Gastroesophageal sphincter (tissue), 4 donors: ENCODE measurements around the gene CETN2. TPM values are rescaled to one million over a fixed set of nuclear protein-coding genes. Genes with fewer than 3 reads are reported as not detected.

ENCODE experiments used
- ATAC-seq: fragments of 150-250 bp; one replicate; pipeline ENCODE4 v1.9.1; 2016; ENCODE audit warnings: mild to moderate bottlenecking, moderate library complexity
- H3K27ac ChIP-seq, 4 donors: fragments of 200-600 bp; sonication (generic) in 3 of 4; 1 replicate in 3 of 4; 2 replicates in 1 of 4; pipeline ENCODE4 v1.5.1; 2016 to 2019
- H3K27me3 ChIP-seq: fragments of 200-600 bp; sonication (generic); one replicate; pipeline ENCODE4 v1.5.1; 2019
- H3K36me3 ChIP-seq, 2 donors: fragments of 200-600 bp; sonication (generic); one replicate each; pipeline ENCODE4 v1.5.1; 2019; ENCODE audit warnings: control low read depth in 1 of 2
- H3K4me1 ChIP-seq, 3 donors: fragments of 200-600 bp; sonication (generic); 1 replicate in 2 of 3; 2 replicates in 1 of 3; pipeline ENCODE4 v1.5.1; 2016 to 2019; ENCODE audit warnings: control low read depth in 2 of 3
- H3K4me3 ChIP-seq, 2 donors: fragments of 200-600 bp; sonication (generic); one replicate each; pipeline ENCODE4 v1.5.1; 2019; ENCODE audit warnings: mild to moderate bottlenecking in 1 of 2, moderate library complexity in 1 of 2
- H3K9me3 ChIP-seq, 3 donors: fragments of 200-600 bp; sonication (generic); one replicate each; pipeline ENCODE4 v1.5.1; 2017 to 2019; ENCODE audit warnings: control low read depth in 2 of 3
- EP300 ChIP-seq: sonication (generic); formaldehyde crosslinking; IDR thresholded peaks from one replicate; pipeline ENCODE4 v1.6.1; 2017; ENCODE audit warnings: antibody characterized with exemption, mild to moderate bottlenecking
- POLR2A ChIP-seq, 2 donors: fragments of 450-650 bp; IDR thresholded peaks; one replicate each; pipeline ENCODE4 v1.6.1; 2017; ENCODE audit warnings: antibody characterized with exemption in 2 of 2, mild to moderate bottlenecking in 2 of 2, moderate library complexity in 1 of 2
- POLR2AphosphoS5 ChIP-seq: sonication (generic); formaldehyde crosslinking; IDR thresholded peaks from one replicate; pipeline ENCODE4 v1.6.1; 2017; ENCODE audit warnings: antibody characterized with exemption
- WGBS, 2 donors: methylation state at CpG; one replicate each; pipeline ENCODE4 v1.1.5; 2018; ENCODE audit warnings: low coverage in 1 of 2; 5-methylcytosine and 5-hydroxymethylcytosine counted together
- total RNA-seq, 4 donors: library from RNA; depleted of rRNA; stranded (reverse); fragments of >200 nt; gene quantifications; one replicate each; pipeline ENCODE4 v1.1.0, GENCODE V29; 2016
- TF ChIP-seq, protein P1 (sequence below), 4 experiments: fragments of 200-600 bp in 2 of 4; fragments of 450-650 bp in 2 of 4; sonication (generic) in 1 of 4; IDR thresholded peaks; one replicate each; pipeline ENCODE4 v1.5.1; 2017 to 2019; ENCODE audit warnings: antibody characterized with exemption in 4 of 4, mild to moderate bottlenecking in 2 of 4, moderate library complexity in 2 of 4

CETN2 gene
- total RNA-seq, 4 donors from 2014 or later: 53.0 to 75.2 (median 60.3) TPM

DNA sequence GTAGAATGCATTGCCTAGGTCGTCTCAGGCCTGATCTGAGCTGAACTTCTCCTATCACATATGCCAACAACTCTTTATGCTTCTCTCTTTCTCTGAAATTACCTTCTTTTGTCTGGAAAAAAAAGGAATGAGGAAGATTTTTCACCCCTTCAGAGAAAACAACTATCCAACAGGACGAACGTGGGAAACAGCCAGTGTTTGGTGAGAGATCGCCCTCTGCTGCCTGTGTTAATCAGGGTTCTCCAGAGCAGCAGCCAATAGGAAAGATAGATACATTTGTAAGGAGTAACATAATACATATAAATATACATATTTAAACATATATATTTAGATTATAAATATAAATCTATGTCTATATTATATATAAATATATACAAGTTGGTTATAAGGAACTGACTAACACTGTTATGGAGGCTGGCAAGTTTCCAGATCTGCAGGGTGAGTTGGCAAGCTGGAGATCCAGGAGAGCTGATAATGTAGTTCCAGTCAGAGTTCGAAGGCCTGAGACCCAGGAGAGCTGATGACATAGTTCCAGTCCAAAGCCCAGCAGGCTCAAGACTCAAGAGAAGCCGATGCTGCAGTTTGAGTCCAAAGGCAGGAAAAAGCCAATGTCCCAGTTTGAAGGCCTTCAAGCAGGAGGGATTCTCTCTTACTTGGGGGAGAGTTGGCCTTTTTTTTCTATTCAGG lies 13.3 kb downstream of the CETN2 start:
- no peaks in the 10 kb centered on the region for H3K9me3 ChIP-seq
- H3K27ac ChIP-seq: no peak overlapping the region
- ATAC-seq: no peak
- 22 to 42% methylated on average over 4 to 5 of the region's 6 CpGs for WGBS, 2 donors
- TF ChIP-seq, protein P1, sequence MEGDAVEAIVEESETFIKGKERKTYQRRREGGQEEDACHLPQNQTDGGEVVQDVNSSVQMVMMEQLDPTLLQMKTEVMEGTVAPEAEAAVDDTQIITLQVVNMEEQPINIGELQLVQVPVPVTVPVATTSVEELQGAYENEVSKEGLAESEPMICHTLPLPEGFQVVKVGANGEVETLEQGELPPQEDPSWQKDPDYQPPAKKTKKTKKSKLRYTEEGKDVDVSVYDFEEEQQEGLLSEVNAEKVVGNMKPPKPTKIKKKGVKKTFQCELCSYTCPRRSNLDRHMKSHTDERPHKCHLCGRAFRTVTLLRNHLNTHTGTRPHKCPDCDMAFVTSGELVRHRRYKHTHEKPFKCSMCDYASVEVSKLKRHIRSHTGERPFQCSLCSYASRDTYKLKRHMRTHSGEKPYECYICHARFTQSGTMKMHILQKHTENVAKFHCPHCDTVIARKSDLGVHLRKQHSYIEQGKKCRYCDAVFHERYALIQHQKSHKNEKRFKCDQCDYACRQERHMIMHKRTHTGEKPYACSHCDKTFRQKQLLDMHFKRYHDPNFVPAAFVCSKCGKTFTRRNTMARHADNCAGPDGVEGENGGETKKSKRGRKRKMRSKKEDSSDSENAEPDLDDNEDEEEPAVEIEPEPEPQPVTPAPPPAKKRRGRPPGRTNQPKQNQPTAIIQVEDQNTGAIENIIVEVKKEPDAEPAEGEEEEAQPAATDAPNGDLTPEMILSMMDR (IDR thresholded peaks at IDR 0.05): no peak
- TF ChIP-seq POLR2AphosphoS5 (no peak), EP300 (no peak), POLR2A (IDR thresholded peaks at IDR 0.05) (no peak)
- H3K4me1 ChIP-seq: no peaks in the 10 kb centered on the region
- no peak overlapping the region for H3K4me3 ChIP-seq
- no peaks in the 10 kb centered on the region for H3K36me3 ChIP-seq
- H3K27me3 ChIP-seq: no peaks in the 10 kb centered on the region

DNA sequence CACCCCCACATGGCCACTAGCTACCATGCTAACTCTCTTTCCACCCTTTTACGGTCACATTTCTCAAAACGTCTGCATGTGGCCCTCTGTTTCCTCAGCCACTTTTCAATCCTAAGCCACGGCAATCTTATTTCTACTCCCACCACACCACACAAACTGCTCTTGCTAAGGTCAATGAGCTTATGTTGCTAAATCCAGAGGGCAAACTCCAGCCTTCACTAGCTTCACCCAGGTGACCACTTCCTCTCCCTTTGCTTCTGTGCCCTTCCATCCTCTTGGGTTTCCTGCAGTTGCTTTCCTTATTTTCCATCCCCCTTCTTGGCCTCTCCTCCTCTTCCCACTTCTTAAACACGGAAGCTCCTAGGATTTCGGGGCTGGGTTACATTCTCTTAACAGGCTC lies 16.5 kb downstream of the CETN2 start:
- Histone ChIP-seq H3K4me1 (no peaks in the 10 kb centered on the region), H3K27me3 (peaks cover 3% of the 10 kb centered on the region), H3K27ac (no peak overlapping the region), H3K36me3 (no peaks in the 10 kb centered on the region), H3K9me3 (no peaks in the 10 kb centered on the region), H3K4me3 (no peak overlapping the region)
- ATAC-seq: no peak
- no peak for TF ChIP-seq POLR2A (IDR thresholded peaks at IDR 0.05)
- no peak for TF ChIP-seq EP300
- TF ChIP-seq, protein P1 (IDR thresholded peaks at IDR 0.05): no peak
- no peak for TF ChIP-seq POLR2AphosphoS5
- WGBS, 2 donors: 72 to 77% methylated on average over 4 to 5 of the region's 5 CpGs

DNA sequence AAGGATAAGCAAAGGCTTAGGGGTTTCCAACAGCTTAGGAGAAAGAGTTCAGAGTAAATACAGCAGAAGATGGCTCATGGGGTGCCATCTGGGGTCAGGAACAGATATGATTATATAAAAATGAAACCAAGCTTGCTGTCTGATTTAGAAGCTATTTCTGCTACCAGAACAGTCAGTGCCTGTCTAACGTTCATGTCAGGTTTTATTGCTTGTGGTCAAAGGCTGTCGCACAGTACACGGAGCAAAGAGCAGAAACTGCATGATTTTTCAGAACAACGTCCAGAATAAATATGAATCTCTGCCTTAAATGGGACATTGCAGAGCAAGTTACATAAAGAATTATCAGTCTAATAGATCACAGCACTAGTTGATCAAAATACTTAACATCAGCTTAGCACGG lies 17.4 kb downstream of the CETN2 start:
- Histone ChIP-seq H3K36me3 (no peaks in the 10 kb centered on the region), H3K27ac (no peak overlapping the region), H3K4me3 (no peak overlapping the region), H3K27me3 (peaks cover 3% of the 10 kb centered on the region), H3K9me3 (no peaks in the 10 kb centered on the region), H3K4me1 (no peaks in the 10 kb centered on the region)
- no peak for TF ChIP-seq EP300
- no peak for TF ChIP-seq POLR2AphosphoS5
- 42 to 56% methylated on average over 5 of the region's 5 CpGs for WGBS, 2 donors
- ATAC-seq: no peak

- no peak for TF ChIP-seq EP300
- TF ChIP-seq, protein P1 (IDR thresholded peaks at IDR 0.05): no peak
- no peak for TF ChIP-seq POLR2AphosphoS5
- no peak for TF ChIP-seq POLR2A (IDR thresholded peaks at IDR 0.05)
- WGBS, 2 donors: no CpG with 5 or more reads among the region's 4 CpGs
- peaks cover 3% of the 10 kb centered on the region for H3K27me3 ChIP-seq
- no peaks in the 10 kb centered on the region for H3K36me3 ChIP-seq
- no peak for ATAC-seq
- no peaks in the 10 kb centered on the region for H3K4me1 ChIP-seq
- H3K9me3 ChIP-seq: no peaks in the 10 kb centered on the region
- H3K4me3 ChIP-seq: no peak overlapping the region
- H3K27ac ChIP-seq: no peak overlapping the region
These were observed 20.2 kb downstream of the CETN2 start for GRCh38 chrX:152810403-152810802.

- Histone ChIP-seq H3K9me3 (no peaks in the 10 kb centered on the region), H3K4me3 (no peak overlapping the region), H3K36me3 (no peaks in the 10 kb centered on the region), H3K4me1 (no peaks in the 10 kb centered on the region), H3K27me3 (peaks cover 3% of the 10 kb centered on the region), H3K27ac (no peak overlapping the region)
- TF ChIP-seq POLR2AphosphoS5 (no peak), POLR2A (IDR thresholded peaks at IDR 0.05) (no peak), EP300 (no peak)
- TF ChIP-seq, protein P1 (IDR thresholded peaks at IDR 0.05): no peak
- no peak for ATAC-seq
- WGBS, 2 donors: 86% methylated on average over 1 of the region's 4 CpGs; no CpG with 5 or more reads in 1 of the 2 donors
These were observed 24.5 kb downstream of the CETN2 start for GRCh38 chrX:152806035-152806434.
